AG04450 (cell line): ENCODE measurements around the gene MDH1B. TPM values are rescaled to one million over a fixed set of nuclear protein-coding genes. Genes with fewer than 3 reads are reported as not detected.

ENCODE experiments used
- CTCF ChIA-PET: fragments of 300-600, 350-600 bp; formaldehyde crosslinking; extraction: SDS; loops from one replicate; lab custom pipeline; 2022; ENCODE audit warnings: antibody characterized with exemption, inconsistent platforms; lab: Charles Lee
- POLR2A ChIA-PET: fragments of 350-600 bp; formaldehyde crosslinking; extraction: SDS; loops from one replicate; lab custom pipeline; 2021; ENCODE audit warnings: antibody characterized with exemption, inconsistent platforms; lab: Yijun Ruan, JAX
- DNase-seq: peaks from one replicate; pipeline ENCODE4 v3.0.0-alpha.2; 2011; ENCODE audit warnings: low read depth, low spot score
- H3K27ac ChIP-seq: one replicate; pipeline ENCODE4 v1.5.1; 2012; ENCODE audit warnings: low read depth, low read length, control low read depth
- H3K27me3 ChIP-seq: one replicate; pipeline ENCODE4 v1.6.0; 2012; ENCODE audit warnings: low read length; ENCODE audit not compliant: control insufficient read depth, insufficient read depth
- H3K4me3 ChIP-seq: 2 replicates; pipeline ENCODE4 v1.5.1; 2011; ENCODE audit warnings: mild to moderate bottlenecking, low read depth, low read length, control low read depth
- H3K9me3 ChIP-seq: 2 replicates; pipeline ENCODE4 v1.5.1; 2012; ENCODE audit warnings: low read length; ENCODE audit not compliant: control insufficient read depth, insufficient read depth
- CTCF ChIP-seq: IDR thresholded peaks from 2 replicates; pipeline ENCODE4 v1.5.1; 2011; ENCODE audit warnings: low read depth, low read length, control low read depth, inconsistent platforms
- polyA plus RNA-seq: library from polyadenylated mRNA; depleted of rRNA; stranded (reverse); fragments of >200 nt; gene quantifications from 2 replicates; pipeline ENCODE4 v1.2.3, GENCODE V29; 2011

Gene MDH1B
- polyA plus RNA-seq, 1 experiment = 1.3 TPM

- no peaks in the 10 kb centered on the region for H3K9me3 ChIP-seq
- TF ChIP-seq CTCF = no peak
- ChIA-PET POLR2A (no interaction called here), CTCF (no interaction called here)
- no peaks in the 10 kb centered on the region for H3K27me3 ChIP-seq
- no peak overlapping the region for H3K4me3 ChIP-seq
- no peak overlapping the region for H3K27ac ChIP-seq
- DNase-seq = no peak
Measured at GRCh38 chr2:206708286-206708685, 56.8 kb downstream of the MDH1B start.

DNA sequence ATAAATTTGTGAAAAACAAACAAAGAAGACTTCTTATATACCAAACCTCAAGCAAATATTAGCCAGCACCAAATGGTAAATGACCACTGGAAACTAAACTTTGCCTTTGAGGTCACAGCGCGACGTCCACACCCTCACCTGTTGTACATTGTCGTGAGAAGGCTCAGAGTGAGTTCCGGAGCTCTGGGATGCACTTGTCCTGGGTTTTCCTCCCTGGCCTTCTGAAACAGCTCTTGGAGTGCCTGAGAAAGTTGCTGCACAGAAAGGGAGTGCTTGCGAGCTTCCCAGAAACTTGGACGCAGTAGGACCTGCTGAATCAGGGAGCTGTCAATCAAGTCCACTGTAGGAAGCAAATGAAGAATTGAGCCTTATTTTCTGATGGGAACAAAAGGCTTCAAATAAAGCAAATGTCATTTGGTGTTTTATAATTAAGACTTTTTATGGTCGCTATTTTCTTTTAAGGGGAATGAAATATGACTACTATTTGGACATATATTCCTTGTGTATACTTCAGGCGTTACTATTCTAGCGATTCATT lies 57.9 kb downstream of the MDH1B start:
- Histone ChIP-seq H3K9me3 (no peaks in the 10 kb centered on the region), H3K27me3 (no peaks in the 10 kb centered on the region), H3K4me3 (no peak overlapping the region), H3K27ac (no peak overlapping the region)
- POLR2A ChIA-PET = no interaction called here
- TF ChIP-seq CTCF = no peak
- CTCF ChIA-PET = no interaction called here
- DNase-seq = no peak

GRCh38 chr2:206701952-206702605 lies 63.0 kb downstream of the MDH1B start:
- Histone ChIP-seq H3K9me3 (no peaks in the 10 kb centered on the region), H3K27ac (no peak overlapping the region), H3K4me3 (no peak overlapping the region), H3K27me3 (no peaks in the 10 kb centered on the region)
- no peak for DNase-seq
- ChIA-PET POLR2A (no interaction called here), CTCF (no interaction called here)
- TF ChIP-seq CTCF = no peak

- ChIA-PET CTCF (no interaction called here), POLR2A (no interaction called here)
- Histone ChIP-seq H3K27me3 (no peaks in the 10 kb centered on the region), H3K9me3 (no peaks in the 10 kb centered on the region), H3K4me3 (no peak overlapping the region), H3K27ac (no peak overlapping the region)
- no peak for TF ChIP-seq CTCF
- DNase-seq = no peak
Measured at GRCh38 chr2:206700156-206700555, 65.0 kb downstream of the MDH1B start.

DNA sequence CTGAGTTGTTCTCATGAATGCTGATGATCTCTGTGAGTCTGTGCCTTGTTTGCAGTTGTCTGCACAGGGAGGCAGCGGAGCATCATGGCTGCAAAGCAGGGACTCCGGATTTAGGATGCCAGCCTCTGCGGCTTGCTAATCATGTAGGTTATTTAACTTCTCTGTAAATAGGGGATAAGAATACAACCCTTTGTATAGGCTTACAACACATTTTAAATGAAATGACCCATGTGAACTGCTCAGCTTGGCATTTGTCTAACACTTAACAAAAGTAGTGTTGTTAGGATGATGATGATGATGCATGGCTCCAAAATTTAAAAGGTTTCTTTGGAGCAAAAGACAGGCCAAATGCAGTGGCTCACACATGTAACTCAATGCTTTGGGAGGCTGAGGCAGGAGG lies 66.3 kb downstream of the MDH1B start:
- CTCF ChIA-PET = no interaction called here
- no peaks in the 10 kb centered on the region for H3K27me3 ChIP-seq
- H3K27ac ChIP-seq = no peak overlapping the region
- no peak for TF ChIP-seq CTCF
- no peaks in the 10 kb centered on the region for H3K9me3 ChIP-seq
- H3K4me3 ChIP-seq = no peak overlapping the region
- POLR2A ChIA-PET = no interaction called here
- DNase-seq = no peak
